ENCODE data around the gene MRPS21.

- no peak for TF ChIP-seq POLR2A (IDR thresholded peaks at IDR 0.05)
- TF ChIP-seq, protein P1, sequence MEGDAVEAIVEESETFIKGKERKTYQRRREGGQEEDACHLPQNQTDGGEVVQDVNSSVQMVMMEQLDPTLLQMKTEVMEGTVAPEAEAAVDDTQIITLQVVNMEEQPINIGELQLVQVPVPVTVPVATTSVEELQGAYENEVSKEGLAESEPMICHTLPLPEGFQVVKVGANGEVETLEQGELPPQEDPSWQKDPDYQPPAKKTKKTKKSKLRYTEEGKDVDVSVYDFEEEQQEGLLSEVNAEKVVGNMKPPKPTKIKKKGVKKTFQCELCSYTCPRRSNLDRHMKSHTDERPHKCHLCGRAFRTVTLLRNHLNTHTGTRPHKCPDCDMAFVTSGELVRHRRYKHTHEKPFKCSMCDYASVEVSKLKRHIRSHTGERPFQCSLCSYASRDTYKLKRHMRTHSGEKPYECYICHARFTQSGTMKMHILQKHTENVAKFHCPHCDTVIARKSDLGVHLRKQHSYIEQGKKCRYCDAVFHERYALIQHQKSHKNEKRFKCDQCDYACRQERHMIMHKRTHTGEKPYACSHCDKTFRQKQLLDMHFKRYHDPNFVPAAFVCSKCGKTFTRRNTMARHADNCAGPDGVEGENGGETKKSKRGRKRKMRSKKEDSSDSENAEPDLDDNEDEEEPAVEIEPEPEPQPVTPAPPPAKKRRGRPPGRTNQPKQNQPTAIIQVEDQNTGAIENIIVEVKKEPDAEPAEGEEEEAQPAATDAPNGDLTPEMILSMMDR (IDR thresholded peaks at IDR 0.05), result no peak
Measured at GRCh38 chr1:150268340-150268704, 25.3 kb upstream of the MRPS21 start.

All from esophagus squamous epithelium (tissue), 4 donors.